A673 (cell line): ENCODE measurements around the gene LRRC8D. TPM values are rescaled to one million over a fixed set of nuclear protein-coding genes. Genes with fewer than 3 reads are reported as not detected.

Experiments
- BruUV-seq: library from RNA; stranded (reverse); fragments of 400-500 nt; replicated peaks from 2 replicates; lab custom pipeline; 2021; lab: Mats Ljungman, UMichigan
- CTCF ChIA-PET: fragments of 300-600 bp; sonication (Branson Sonifier 250); formaldehyde crosslinking; loops from one replicate; lab custom pipeline; 2022; ENCODE audit warnings: antibody characterized with exemption; lab: Charles Lee
- POLR2A ChIA-PET: fragments of 300-600 bp; sonication (Branson Sonifier 250); formaldehyde crosslinking; loops from one replicate; lab custom pipeline; 2022; ENCODE audit warnings: antibody characterized with exemption; ENCODE audit not compliant: low non-redundant PET; lab: Charles Lee
- DNase-seq: peaks from one replicate; pipeline ENCODE4 v3.0.0-alpha.2; 2015; ENCODE audit warnings: low spot score
- H3K27ac ChIP-seq: fragments of 200-600 bp; sonication (generic); 2 replicates; pipeline ENCODE4 v1.5.1; 2016; ENCODE audit warnings: mixed run types, low read depth, mild to moderate bottlenecking, mixed read lengths, antibody characterized with exemption, low read length; ENCODE audit not compliant: poor library complexity, severe bottlenecking
- H3K27me3 ChIP-seq: fragments of 200-600 bp; sonication (generic); replicated peaks from 2 replicates; pipeline ENCODE4 v1.6.1; 2017; ENCODE audit warnings: mixed run types, low read depth, mild to moderate bottlenecking, mixed read lengths, antibody characterized with exemption, low read length; ENCODE audit not compliant: insufficient read depth, poor library complexity
- H3K36me3 ChIP-seq: fragments of 200-600 bp; sonication (generic); 2 replicates; pipeline ENCODE4 v1.6.1; 2016; ENCODE audit warnings: mixed run types, mild to moderate bottlenecking, mixed read lengths, antibody characterized with exemption, low read length; ENCODE audit not compliant: insufficient read depth, poor library complexity, severe bottlenecking
- H3K4me1 ChIP-seq: fragments of 200-600 bp; sonication (generic); 2 replicates; pipeline ENCODE4 v1.6.1; 2017; ENCODE audit warnings: mixed run types, mild to moderate bottlenecking, mixed read lengths, antibody characterized with exemption, low read length; ENCODE audit not compliant: insufficient read depth, poor library complexity, severe bottlenecking
- H3K4me3 ChIP-seq: fragments of 200-600 bp; sonication (generic); 2 replicates; pipeline ENCODE4 v1.5.1; 2016; ENCODE audit warnings: low read depth, mixed run types, mild to moderate bottlenecking, mixed read lengths, low read length; ENCODE audit not compliant: poor library complexity, severe bottlenecking
- H3K9me3 ChIP-seq: fragments of 200-600 bp; sonication (generic); 2 replicates; pipeline ENCODE4 v1.6.1; 2016; ENCODE audit warnings: mixed run types, low read depth, mild to moderate bottlenecking, mixed read lengths, antibody characterized with exemption, low read length; ENCODE audit not compliant: poor library complexity, severe bottlenecking
- EZH2 ChIP-seq: fragments of 200-600 bp; sonication (generic); IDR thresholded peaks from 2 replicates; pipeline ENCODE4 v1.6.1; 2017; ENCODE audit warnings: borderline replicate concordance, low read depth, mild to moderate bottlenecking, mixed read lengths, antibody characterized with exemption, low read length; ENCODE audit not compliant: poor library complexity, severe bottlenecking
- intact Hi-C: fragments of 100-400 bp; cut with micrococcal nuclease; formaldehyde crosslinking; loops from one replicate; pipeline ENCODE4 v1.10.0; 2022; ENCODE audit not compliant: unreplicated experiment
- total RNA-seq: library from RNA; stranded (reverse); gene quantifications from 2 replicates; pipeline ENCODE4 v1.2.3, GENCODE V29; 2021
- TF ChIP-seq, protein P1 (sequence below): fragments of 300-800, 200-600 bp; sonication (generic); conservative IDR thresholded peaks from 2 replicates; pipeline ENCODE4 v1.5.1; 2017; ENCODE audit warnings: low read depth, mild to moderate bottlenecking, antibody characterized with exemption, low read length, moderate library complexity, mixed read lengths

Gene LRRC8D
- total RNA-seq, 1 experiment from 2014 or later = 59.4 TPM

DNA sequence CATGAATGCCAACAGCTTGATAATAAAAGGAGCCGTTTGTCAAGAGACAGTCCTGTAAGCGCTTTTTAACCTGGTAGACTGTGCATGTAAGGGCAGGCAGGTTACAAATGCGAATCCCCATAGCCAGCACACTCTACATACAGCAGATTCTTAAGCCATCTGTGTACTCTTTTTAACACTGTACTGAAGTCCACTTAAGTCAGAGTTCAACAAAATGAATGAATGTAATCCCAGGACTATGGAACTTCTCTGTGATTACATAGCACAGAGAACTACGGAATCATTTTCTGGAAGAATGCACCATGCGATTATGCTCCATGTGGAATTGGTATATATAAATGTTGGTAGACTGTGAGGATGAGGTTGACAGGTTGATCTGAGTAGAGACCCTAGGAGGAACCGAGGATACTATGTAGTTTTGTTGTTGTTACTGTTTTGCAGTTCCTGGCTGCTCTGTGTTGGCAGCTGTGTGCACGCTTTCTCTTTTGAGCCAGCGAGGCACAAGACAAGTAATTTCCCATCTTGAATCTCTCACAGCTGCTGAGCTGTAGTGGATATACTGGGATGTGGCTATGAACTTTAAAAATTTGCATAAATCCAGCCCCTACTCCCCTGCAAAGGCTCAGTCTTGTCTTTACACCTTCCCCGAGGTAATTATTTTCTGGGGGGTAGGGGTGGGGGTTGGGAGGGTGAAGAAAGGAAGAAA, 21.9 kb downstream of the LRRC8D start:
- ChIA-PET POLR2A (interaction anchor here (0.8 kb wide), 1 partner anchor 131 kb away, joined by 8 read pairs; no protein-coding TSS in a partner anchor), CTCF (interaction anchor here (0.6 to 0.7 kb wide), 5 partner anchors 42 to 774 kb away, joined by 3 to 7 read pairs (median 4); no protein-coding TSS in a partner anchor)
- Histone ChIP-seq H3K9me3 (no peaks in the 10 kb centered on the region), H3K4me1 (peaks cover 39% of the 10 kb centered on the region), H3K4me3 (peak overlapping the region; percentile 57), H3K27me3 (no peaks in the 10 kb centered on the region), H3K27ac (peak overlapping the region; percentile 49), H3K36me3 (peaks cover 20% of the 10 kb centered on the region)
- no TSS peak for BruUV-seq
- no peak for TF ChIP-seq EZH2
- TF ChIP-seq, protein P1, sequence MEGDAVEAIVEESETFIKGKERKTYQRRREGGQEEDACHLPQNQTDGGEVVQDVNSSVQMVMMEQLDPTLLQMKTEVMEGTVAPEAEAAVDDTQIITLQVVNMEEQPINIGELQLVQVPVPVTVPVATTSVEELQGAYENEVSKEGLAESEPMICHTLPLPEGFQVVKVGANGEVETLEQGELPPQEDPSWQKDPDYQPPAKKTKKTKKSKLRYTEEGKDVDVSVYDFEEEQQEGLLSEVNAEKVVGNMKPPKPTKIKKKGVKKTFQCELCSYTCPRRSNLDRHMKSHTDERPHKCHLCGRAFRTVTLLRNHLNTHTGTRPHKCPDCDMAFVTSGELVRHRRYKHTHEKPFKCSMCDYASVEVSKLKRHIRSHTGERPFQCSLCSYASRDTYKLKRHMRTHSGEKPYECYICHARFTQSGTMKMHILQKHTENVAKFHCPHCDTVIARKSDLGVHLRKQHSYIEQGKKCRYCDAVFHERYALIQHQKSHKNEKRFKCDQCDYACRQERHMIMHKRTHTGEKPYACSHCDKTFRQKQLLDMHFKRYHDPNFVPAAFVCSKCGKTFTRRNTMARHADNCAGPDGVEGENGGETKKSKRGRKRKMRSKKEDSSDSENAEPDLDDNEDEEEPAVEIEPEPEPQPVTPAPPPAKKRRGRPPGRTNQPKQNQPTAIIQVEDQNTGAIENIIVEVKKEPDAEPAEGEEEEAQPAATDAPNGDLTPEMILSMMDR = no peak
- intact Hi-C loops = loop anchor here (1.0 to 5.0 kb wide), 2 partner anchors 65 to 145 kb away; no protein-coding TSS in a partner anchor
- DNase-seq = no peak

DNA sequence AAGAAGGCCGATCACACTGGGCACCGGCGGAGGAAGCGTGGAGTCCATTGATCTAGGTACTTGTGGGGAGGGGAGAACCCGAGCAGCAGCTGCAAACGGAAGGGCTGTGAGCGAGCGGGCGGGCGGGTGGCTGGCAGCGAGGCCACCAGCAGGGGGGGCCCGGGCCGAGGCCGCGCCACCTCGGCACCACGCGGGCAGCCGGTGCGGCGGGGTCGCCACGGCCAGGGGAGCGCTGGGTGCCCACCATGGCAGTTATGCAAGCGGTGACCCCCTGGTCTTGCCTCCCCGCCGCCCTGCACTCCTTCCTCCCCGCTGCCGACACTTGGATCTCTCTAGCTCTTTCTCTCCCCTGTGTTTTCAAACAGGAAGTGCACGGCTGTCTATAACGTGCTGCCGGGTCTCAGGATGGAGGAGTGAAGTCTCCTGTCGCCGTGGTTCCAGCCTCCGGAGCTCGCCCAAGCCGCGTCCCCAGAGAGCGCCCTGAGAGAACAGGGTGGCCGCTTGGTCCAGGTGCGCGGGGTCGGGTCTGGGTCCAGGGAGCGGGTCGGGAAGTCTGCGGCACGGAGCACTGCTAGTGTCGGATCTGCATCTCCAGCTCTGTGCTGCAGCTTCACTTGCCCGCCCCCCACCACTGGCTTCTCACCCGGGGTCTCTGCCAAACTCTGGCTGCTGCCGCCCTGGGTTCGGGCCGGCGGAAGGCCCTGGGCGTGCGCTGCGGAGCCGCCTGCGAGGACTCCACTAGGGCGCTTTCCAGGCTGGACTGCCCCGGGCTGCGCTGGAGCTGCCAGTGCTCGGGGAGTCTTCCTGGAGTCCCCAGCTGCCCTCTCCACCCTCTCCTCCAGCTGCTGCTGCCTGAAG, 22.7 kb downstream of the LRRC8D start:
- DNase-seq = peak; percentile 82
- Histone ChIP-seq H3K27me3 (no peaks in the 10 kb centered on the region), H3K4me1 (peaks cover 44% of the 10 kb centered on the region), H3K4me3 (peak overlapping the region; percentile 57), H3K27ac (peak overlapping the region; percentile 49), H3K9me3 (no peaks in the 10 kb centered on the region), H3K36me3 (peaks cover 28% of the 10 kb centered on the region)
- BruUV-seq = no TSS peak
- ChIA-PET CTCF (interaction anchor here (0.6 to 0.7 kb wide), 4 partner anchors 41 to 775 kb away, joined by 3 to 7 read pairs (median 4); no protein-coding TSS in a partner anchor), POLR2A (interaction anchor here (0.6 kb wide), 1 partner anchor 186 kb away, joined by 4 read pairs; no protein-coding TSS in a partner anchor)
- TF ChIP-seq, protein P1 = peak; percentile 56
- no peak for TF ChIP-seq EZH2
- intact Hi-C loops = loop anchor here (1.0 to 5.0 kb wide), 2 partner anchors 64 to 144 kb away; no protein-coding TSS in a partner anchor

DNA sequence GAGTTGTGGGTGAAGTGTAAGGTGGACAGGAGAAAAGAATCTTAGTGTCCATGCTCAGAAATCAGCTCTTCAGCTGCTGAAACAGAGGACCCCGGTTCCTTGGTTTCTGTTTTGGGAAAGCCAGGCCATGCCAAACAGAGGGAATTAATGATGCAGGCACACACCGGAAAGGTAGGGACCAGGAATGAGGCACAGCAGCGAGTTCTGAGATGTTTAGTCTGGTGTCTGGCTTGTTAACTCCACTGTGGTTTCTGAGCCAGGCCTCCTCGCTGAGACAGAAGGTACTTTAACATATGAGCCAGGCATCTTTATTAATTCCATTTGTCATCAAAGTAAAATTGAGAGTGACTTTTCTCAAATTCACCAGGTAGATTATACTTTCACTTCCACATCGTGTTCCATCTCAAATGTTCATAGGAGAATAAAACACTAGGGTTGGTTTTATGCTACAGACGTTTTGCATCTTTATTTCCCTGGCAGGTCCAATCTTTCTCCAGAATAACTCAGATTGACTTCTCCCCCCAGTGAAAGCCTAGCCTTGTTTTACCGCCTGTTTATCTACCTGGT, 23.5 kb downstream of the LRRC8D start:
- Histone ChIP-seq H3K36me3 (peaks cover 33% of the 10 kb centered on the region), H3K9me3 (no peaks in the 10 kb centered on the region), H3K27ac (peak overlapping the region; percentile 49), H3K27me3 (no peaks in the 10 kb centered on the region), H3K4me1 (peaks cover 36% of the 10 kb centered on the region), H3K4me3 (peak overlapping the region; percentile 57)
- intact Hi-C loops = loop anchor here (5.0 kb wide), 1 partner anchor 63 kb away; no protein-coding TSS in a partner anchor
- TF ChIP-seq, protein P1 = no peak
- TF ChIP-seq EZH2 = no peak
- CTCF ChIA-PET = no interaction called here
- POLR2A ChIA-PET = interaction anchor here (0.6 kb wide), 1 partner anchor 187 kb away, joined by 4 read pairs; no protein-coding TSS in a partner anchor
- BruUV-seq = TSS peak; percentile 39
- DNase-seq = no peak
